Liver (tissue), 9 donors: ENCODE data around the gene ASAP2. TPM values are rescaled to one million over a fixed set of nuclear protein-coding genes. Genes with fewer than 3 reads are reported as not detected.
A peak's percentile ranks its signal among the peaks of the same experiment; 100 is the strongest.

Source experiments
- DNase-seq: peaks from one replicate; pipeline ENCODE4 v3.0.0-alpha.2; 2017; ENCODE audit warnings: low spot score
- H3K27ac ChIP-seq, 2 donors: one replicate each; pipeline ENCODE4 v1.7.0; 2013; ENCODE audit warnings: inconsistent platforms in 2 of 2, low read length in 2 of 2, control low read depth in 1 of 2, low read depth in 1 of 2, mild to moderate bottlenecking in 1 of 2
- H3K27me3 ChIP-seq, 4 donors: one replicate each; pipeline versions ENCODE4 v1.6.1 to v1.7.0; 2013; ENCODE audit warnings: low read length in 3 of 4, inconsistent platforms in 1 of 4, mild to moderate bottlenecking in 1 of 4, moderate library complexity in 1 of 4; ENCODE audit not compliant: control insufficient read depth in 4 of 4, insufficient read depth in 4 of 4
- H3K36me3 ChIP-seq, 4 donors: one replicate each; pipeline versions ENCODE4 v1.6.1 to v1.7.0; 2013; ENCODE audit warnings: low read length in 3 of 4, mild to moderate bottlenecking in 3 of 4, low read depth in 1 of 4, moderate library complexity in 1 of 4; ENCODE audit not compliant: control insufficient read depth in 4 of 4, insufficient read depth in 3 of 4
- H3K4me1 ChIP-seq, 4 donors: one replicate each; pipeline versions ENCODE4 v1.6.1 to v1.7.0; 2013; ENCODE audit warnings: low read length in 3 of 4, mild to moderate bottlenecking in 3 of 4, moderate library complexity in 1 of 4; ENCODE audit not compliant: control insufficient read depth in 4 of 4, insufficient read depth in 4 of 4
- H3K4me3 ChIP-seq, 3 donors: one replicate each; pipeline versions ENCODE4 v1.6.1 to v1.7.0; 2013; ENCODE audit warnings: low read length in 3 of 3, control low read depth in 1 of 3, low read depth in 1 of 3, mild to moderate bottlenecking in 1 of 3
- H3K9ac ChIP-seq, 2 donors: one replicate each; pipeline ENCODE4 v1.7.0; 2013; ENCODE audit warnings: low read length in 2 of 2, mild to moderate bottlenecking in 2 of 2, moderate library complexity in 2 of 2, control low read depth in 1 of 2, low read depth in 1 of 2
- H3K9me3 ChIP-seq, 4 donors: one replicate each; pipeline versions ENCODE4 v1.6.1 to v1.7.0; 2013; ENCODE audit warnings: low read length in 3 of 4; ENCODE audit not compliant: control insufficient read depth in 4 of 4
- ATF3 ChIP-seq: IDR thresholded peaks from 2 replicates; pipeline ENCODE4 v1.6.1; 2016; ENCODE audit warnings: antibody characterized with exemption
- CTCF ChIP-seq: fragments of 150-350 bp; IDR thresholded peaks from 2 replicates; pipeline ENCODE4 v1.5.1; 2017; ENCODE audit warnings: improper control_type of control experiment, low read depth, low read length; ENCODE audit not compliant: missing input control
- EGR1 ChIP-seq, 2 donors: IDR thresholded peaks; 2 replicates each; pipeline ENCODE4 v1.6.1; 2016 to 2018; ENCODE audit warnings: antibody characterized with exemption in 2 of 2, low read depth in 2 of 2
- FOXA1 ChIP-seq: IDR thresholded peaks from 2 replicates; pipeline ENCODE4 v1.6.1; 2016; ENCODE audit warnings: antibody characterized with exemption
- FOXA2 ChIP-seq: IDR thresholded peaks from 2 replicates; pipeline ENCODE4 v1.6.1; 2016; ENCODE audit warnings: antibody characterized with exemption
- HNF4A ChIP-seq, 2 donors: conservative IDR thresholded peaks; 2 replicates each; pipeline ENCODE4 v1.6.1; 2016; ENCODE audit warnings: antibody characterized with exemption in 2 of 2, mild to moderate bottlenecking in 2 of 2
- HNF4G ChIP-seq: IDR thresholded peaks from 2 replicates; pipeline ENCODE4 v1.6.1; 2016; ENCODE audit warnings: antibody characterized with exemption
- MAX ChIP-seq: IDR thresholded peaks from 2 replicates; pipeline ENCODE4 v1.6.1; 2016; ENCODE audit warnings: antibody characterized with exemption
- NR2F2 ChIP-seq: IDR thresholded peaks from 2 replicates; pipeline ENCODE4 v1.6.1; 2016; ENCODE audit warnings: antibody characterized with exemption
- RAD21 ChIP-seq, 2 donors: IDR thresholded peaks; 2 replicates each; pipeline ENCODE4 v1.6.1; 2016; ENCODE audit warnings: antibody characterized with exemption in 2 of 2, mild to moderate bottlenecking in 2 of 2
- REST ChIP-seq: IDR thresholded peaks from 2 replicates; pipeline ENCODE4 v1.6.1; 2016; ENCODE audit warnings: antibody characterized with exemption, mild to moderate bottlenecking
- RXRA ChIP-seq, 2 donors: IDR thresholded peaks; 2 replicates each; pipeline ENCODE4 v1.6.1; 2017 to 2018; ENCODE audit warnings: antibody characterized with exemption in 2 of 2, mild to moderate bottlenecking in 1 of 2
- SP1 ChIP-seq: IDR thresholded peaks from 2 replicates; pipeline ENCODE4 v1.6.1; 2018; ENCODE audit warnings: antibody characterized with exemption, mild to moderate bottlenecking
- TAF1 ChIP-seq: conservative IDR thresholded peaks from 2 replicates; pipeline ENCODE4 v1.6.1; 2016; ENCODE audit warnings: antibody characterized with exemption, mild to moderate bottlenecking
- YY1 ChIP-seq: IDR thresholded peaks from 2 replicates; pipeline ENCODE4 v1.6.1; 2016; ENCODE audit warnings: antibody characterized with exemption, mild to moderate bottlenecking
- WGBS: extraction: QIAGEN DNeasy Blood & Tissue Kit; methylation state at CpG from one replicate; pipeline ENCODE4 v1.1.7; 2013; 5-methylcytosine and 5-hydroxymethylcytosine counted together
- polyA plus RNA-seq, 2 donors: library from polyadenylated mRNA; stranded (reverse) in 1 of 2; unstranded in 1 of 2; fragments of 200-250 nt in 1 of 2; fragments of >200 nt in 1 of 2; fragmentation: Nextera tagmentation in 1 of 2; extraction: Ambion mirVana in 1 of 2; gene quantifications; one replicate each; pipeline versions ENCODE4 v1.2.1 to v1.2.3, GENCODE V29; 2013 to 2015
- total RNA-seq, 2 donors: library from RNA; depleted of rRNA; stranded (reverse); fragments of >200 nt; gene quantifications; one replicate each; pipeline ENCODE4 v1.2.3, GENCODE V29; 2014
- donor health status: healthy.
- donor health status: healthy.
- donor health status: healthy.
- donor health status: healthy.
- donor health status: healthy.

Gene ASAP2
- total and polyA plus RNA-seq, 4 donors = 0.36 to 5.9 (median 2.6) TPM

GRCh38 chr2:9309147-9309546 lies 102.5 kb downstream of the ASAP2 start:
- Histone ChIP-seq H3K9me3 (no peaks in the 10 kb centered on the region), H3K27ac (no peak overlapping the region), H3K27me3 (no peaks in the 10 kb centered on the region), H3K4me3 (no peak overlapping the region), H3K9ac (no peak overlapping the region), H3K4me1 (peaks cover 0 to 5% (median under 1%) of the 10 kb centered on the region in 4 donors), H3K36me3 (no peaks in the 10 kb centered on the region)
- 98% methylated on average over 9 of the region's 9 CpGs for WGBS
- DNase-seq = no peak
- TF ChIP-seq ATF3 (no peak), EGR1 (IDR thresholded peaks at IDR 0.05; ENCODE audit: low read depth in 2 of 2) (no peak)

GRCh38 chr2:9310377-9310776 lies 103.8 kb downstream of the ASAP2 start:
- H3K4me3 ChIP-seq = no peak overlapping the region
- no peak overlapping the region for H3K9ac ChIP-seq
- TF ChIP-seq MAX (no peak), SP1 (no peak), FOXA2 (no peak), EGR1 (IDR thresholded peaks at IDR 0.05; ENCODE audit: low read depth in 2 of 2) (no peak), NR2F2 (no peak), FOXA1 (no peak), RAD21 (IDR thresholded peaks at IDR 0.05) (no peak), HNF4G (no peak), RXRA (IDR thresholded peaks at IDR 0.05) (no peak), REST (no peak), TAF1 (no peak), HNF4A (conservative IDR thresholded peaks at IDR 0.05) (no peak), CTCF (no peak), YY1 (no peak), ATF3 (no peak)
- WGBS = 70% methylated on average over 1 of the region's 1 CpG
- H3K4me1 ChIP-seq = peaks cover 0 to 5% (median under 1%) of the 10 kb centered on the region in 4 donors
- no peaks in the 10 kb centered on the region for H3K36me3 ChIP-seq
- peak overlapping the region in 1 of 2 donors; percentile 30 for H3K27ac ChIP-seq
- no peaks in the 10 kb centered on the region for H3K27me3 ChIP-seq
- no peaks in the 10 kb centered on the region for H3K9me3 ChIP-seq
- DNase-seq = no peak
